Activated naive CD4-positive, alpha-beta T cell treated with anti-CD3 and anti-CD28 coated beads, Interleukin-2, amount 10 ng/mL, durations not matched to agents 7 days and 5 days (primary cell): ENCODE results near the gene PASK.
A peak's percentile ranks its signal among the peaks of the same experiment; 100 is the strongest.

Experiments used
- CTCF ChIA-PET: fragments of 350-600 bp; sonication (Branson Sonifier 250); formaldehyde crosslinking; loops from one replicate; lab custom pipeline; 2021; ENCODE audit warnings: antibody characterized with exemption; lab: Charles Lee
- DNase-seq: peaks from one replicate; pipeline ENCODE4 v3.0.0-alpha.2; 2020
- H3K27ac Mint-ChIP-seq: one replicate; pipeline ENCODE4 v1.8.0; 2021; ENCODE audit warnings: mild to moderate bottlenecking, moderate library complexity, mixed read lengths
- H3K27me3 Mint-ChIP-seq: one replicate; pipeline ENCODE4 v1.8.0; 2021; ENCODE audit warnings: mild to moderate bottlenecking, mixed read lengths
- H3K36me3 Mint-ChIP-seq: one replicate; pipeline ENCODE4 v1.8.0; 2021; ENCODE audit warnings: mixed read lengths
- H3K4me1 Mint-ChIP-seq: one replicate; pipeline ENCODE4 v1.8.0; 2021; ENCODE audit warnings: mixed read lengths
- H3K4me3 Mint-ChIP-seq: one replicate; pipeline ENCODE4 v1.8.0; 2021; ENCODE audit warnings: mild to moderate bottlenecking, moderate library complexity, mixed read lengths
- H3K9me3 Mint-ChIP-seq: one replicate; pipeline ENCODE4 v1.8.0; 2021; ENCODE audit warnings: mixed read lengths

Gene PASK

GRCh38 chr2:241091201-241091600 lies 58.1 kb downstream of the PASK start:
- no peak for DNase-seq
- H3K9me3 Mint-ChIP-seq, result no peaks in the 10 kb centered on the region
- H3K4me3 Mint-ChIP-seq, result no peak overlapping the region
- peaks cover 18% of the 10 kb centered on the region for H3K4me1 Mint-ChIP-seq
- H3K27me3 Mint-ChIP-seq, result no peaks in the 10 kb centered on the region
- no peak overlapping the region for H3K27ac Mint-ChIP-seq
- peaks cover 66% of the 10 kb centered on the region for H3K36me3 Mint-ChIP-seq
- CTCF ChIA-PET, result no interaction called here

GRCh38 chr2:241088791-241089732 lies 60.2 kb downstream of the PASK start:
- H3K36me3 Mint-ChIP-seq, result peaks cover 53% of the 10 kb centered on the region
- DNase-seq, result no peak
- no peaks in the 10 kb centered on the region for H3K4me1 Mint-ChIP-seq
- H3K4me3 Mint-ChIP-seq, result no peak overlapping the region
- H3K27ac Mint-ChIP-seq, result peak overlapping the region; percentile 37
- H3K27me3 Mint-ChIP-seq, result no peaks in the 10 kb centered on the region
- CTCF ChIA-PET, result interaction anchor here (2.6 kb wide), 1 partner anchor 11 kb away, joined by 12 read pairs; no protein-coding TSS in a partner anchor
- H3K9me3 Mint-ChIP-seq, result no peaks in the 10 kb centered on the region

- peaks cover 48% of the 10 kb centered on the region for H3K36me3 Mint-ChIP-seq
- no peaks in the 10 kb centered on the region for H3K9me3 Mint-ChIP-seq
- DNase-seq, result no peak
- H3K27ac Mint-ChIP-seq, result peak overlapping the region; percentile 33
- no peaks in the 10 kb centered on the region for H3K27me3 Mint-ChIP-seq
- no peak overlapping the region for H3K4me3 Mint-ChIP-seq
- H3K4me1 Mint-ChIP-seq, result no peaks in the 10 kb centered on the region
- CTCF ChIA-PET, result interaction anchor here (2.6 kb wide), 1 partner anchor 10 kb away, joined by 12 read pairs; no protein-coding TSS in a partner anchor
Observed at GRCh38 chr2:241088376-241088775, 60.9 kb downstream of the PASK start.

- no peak overlapping the region for H3K27ac Mint-ChIP-seq
- CTCF ChIA-PET, result interaction anchor here (2.6 kb wide), 1 partner anchor 9 kb away, joined by 12 read pairs; no protein-coding TSS in a partner anchor
- no peak overlapping the region for H3K4me3 Mint-ChIP-seq
Observed at GRCh38 chr2:241087420-241088268, 61.6 kb downstream of the PASK start.

GRCh38 chr2:241084856-241085444 lies 64.3 kb downstream of the PASK start:
- no peak overlapping the region for H3K27ac Mint-ChIP-seq
- H3K36me3 Mint-ChIP-seq, result peaks cover 36% of the 10 kb centered on the region
- no peaks in the 10 kb centered on the region for H3K9me3 Mint-ChIP-seq
- CTCF ChIA-PET, result no interaction called here
- H3K27me3 Mint-ChIP-seq, result no peaks in the 10 kb centered on the region
- H3K4me3 Mint-ChIP-seq, result no peak overlapping the region
- no peaks in the 10 kb centered on the region for H3K4me1 Mint-ChIP-seq
- no peak for DNase-seq

More at GRCh38 chr2:241087420-241088268, 61.6 kb downstream of the PASK start:
- no peaks in the 10 kb centered on the region for H3K4me1 Mint-ChIP-seq
- peak; percentile 2 for DNase-seq
- peaks cover 47% of the 10 kb centered on the region for H3K36me3 Mint-ChIP-seq
- no peaks in the 10 kb centered on the region for H3K27me3 Mint-ChIP-seq
- H3K9me3 Mint-ChIP-seq, result no peaks in the 10 kb centered on the region

- no peak for DNase-seq
- Mint-ChIP-seq H3K27me3 (no peaks in the 10 kb centered on the region), H3K9me3 (no peaks in the 10 kb centered on the region), H3K36me3 (peaks cover 23% of the 10 kb centered on the region), H3K4me1 (peaks cover 5% of the 10 kb centered on the region), H3K27ac (no peak overlapping the region), H3K4me3 (no peak overlapping the region)
- CTCF ChIA-PET, result no interaction called here
Observed at GRCh38 chr2:241083091-241083415, 66.2 kb downstream of the PASK start.

GRCh38 chr2:241082341-241083090 lies 66.8 kb downstream of the PASK start:
- no peaks in the 10 kb centered on the region for H3K9me3 Mint-ChIP-seq
- H3K27me3 Mint-ChIP-seq, result no peaks in the 10 kb centered on the region
- H3K27ac Mint-ChIP-seq, result peak overlapping the region; percentile 68
- H3K4me1 Mint-ChIP-seq, result peaks cover 5% of the 10 kb centered on the region
- no peak overlapping the region for H3K4me3 Mint-ChIP-seq
- CTCF ChIA-PET, result interaction anchor here (0.9 kb wide), 1 partner anchor 68 kb away, joined by 3 read pairs; the partner anchor contains the start of gene PPP1R7
- DNase-seq, result no peak
- peaks cover 18% of the 10 kb centered on the region for H3K36me3 Mint-ChIP-seq

- CTCF ChIA-PET, result interaction anchor here (0.9 kb wide), 1 partner anchor 69 kb away, joined by 3 read pairs; the partner anchor contains the start of gene PPP1R7
- H3K9me3 Mint-ChIP-seq, result no peaks in the 10 kb centered on the region
- no peak overlapping the region for H3K27ac Mint-ChIP-seq
- no peaks in the 10 kb centered on the region for H3K27me3 Mint-ChIP-seq
- peaks cover 10% of the 10 kb centered on the region for H3K36me3 Mint-ChIP-seq
- no peak for DNase-seq
- H3K4me1 Mint-ChIP-seq, result peaks cover 5% of the 10 kb centered on the region
- no peak overlapping the region for H3K4me3 Mint-ChIP-seq
Observed at GRCh38 chr2:241081643-241082340, 67.5 kb downstream of the PASK start.

GRCh38 chr2:241081190-241081642 lies 68.1 kb downstream of the PASK start:
- Mint-ChIP-seq H3K27me3 (no peaks in the 10 kb centered on the region), H3K4me1 (peaks cover 5% of the 10 kb centered on the region), H3K4me3 (no peak overlapping the region), H3K9me3 (no peaks in the 10 kb centered on the region), H3K27ac (no peak overlapping the region), H3K36me3 (peaks cover 6% of the 10 kb centered on the region)
- DNase-seq, result no peak
- CTCF ChIA-PET, result no interaction called here

- Mint-ChIP-seq H3K4me3 (no peak overlapping the region), H3K4me1 (peaks cover 5% of the 10 kb centered on the region), H3K27ac (no peak overlapping the region), H3K27me3 (no peaks in the 10 kb centered on the region), H3K9me3 (no peaks in the 10 kb centered on the region), H3K36me3 (peaks cover 4% of the 10 kb centered on the region)
- CTCF ChIA-PET, result no interaction called here
- no peak for DNase-seq
Observed at GRCh38 chr2:241080405-241081189, 68.7 kb downstream of the PASK start.

GRCh38 chr2:241074901-241075540 lies 74.3 kb downstream of the PASK start:
- H3K4me3 Mint-ChIP-seq, result no peak overlapping the region
- no peak overlapping the region for H3K27ac Mint-ChIP-seq
- peaks cover 9% of the 10 kb centered on the region for H3K36me3 Mint-ChIP-seq
- no peaks in the 10 kb centered on the region for H3K9me3 Mint-ChIP-seq
- H3K27me3 Mint-ChIP-seq, result no peaks in the 10 kb centered on the region
- CTCF ChIA-PET, result no interaction called here
- DNase-seq, result no peak
- H3K4me1 Mint-ChIP-seq, result peaks cover 5% of the 10 kb centered on the region
